ENCODE measurements around the gene RHOC.

The RHOC gene

DNA sequence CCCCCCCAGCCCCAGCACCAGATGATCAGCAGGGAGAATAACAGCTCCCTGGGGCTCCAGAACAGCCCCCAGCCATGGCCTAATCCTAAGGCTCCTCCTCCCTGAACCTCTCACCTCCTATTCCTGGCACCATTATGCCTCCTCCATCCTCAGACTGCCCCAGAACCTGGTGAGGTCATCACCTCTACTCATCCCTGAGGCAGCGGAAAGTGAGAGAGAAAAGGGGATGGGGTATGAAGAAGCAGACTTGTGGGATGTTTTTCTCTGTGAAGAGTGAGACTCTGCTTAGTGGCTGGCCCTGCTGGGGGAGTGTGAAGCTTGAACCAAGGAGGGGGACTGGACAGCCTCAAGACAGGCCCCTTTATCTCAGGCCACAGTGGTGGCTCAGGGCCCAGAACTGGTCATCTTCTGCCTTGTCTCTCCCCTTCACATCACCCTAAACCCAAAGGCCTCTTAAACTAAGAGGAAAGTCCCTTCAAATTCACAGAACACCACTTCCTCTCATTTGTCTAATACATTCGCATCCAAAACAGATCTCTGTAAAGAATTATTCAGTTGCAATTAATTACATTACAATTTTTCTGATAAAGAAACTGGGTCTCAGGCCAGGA is 10.4 kb upstream of the RHOC start:
- no peak for DNase-seq (ENCODE audit: low read depth in 2 of 2)

DNA sequence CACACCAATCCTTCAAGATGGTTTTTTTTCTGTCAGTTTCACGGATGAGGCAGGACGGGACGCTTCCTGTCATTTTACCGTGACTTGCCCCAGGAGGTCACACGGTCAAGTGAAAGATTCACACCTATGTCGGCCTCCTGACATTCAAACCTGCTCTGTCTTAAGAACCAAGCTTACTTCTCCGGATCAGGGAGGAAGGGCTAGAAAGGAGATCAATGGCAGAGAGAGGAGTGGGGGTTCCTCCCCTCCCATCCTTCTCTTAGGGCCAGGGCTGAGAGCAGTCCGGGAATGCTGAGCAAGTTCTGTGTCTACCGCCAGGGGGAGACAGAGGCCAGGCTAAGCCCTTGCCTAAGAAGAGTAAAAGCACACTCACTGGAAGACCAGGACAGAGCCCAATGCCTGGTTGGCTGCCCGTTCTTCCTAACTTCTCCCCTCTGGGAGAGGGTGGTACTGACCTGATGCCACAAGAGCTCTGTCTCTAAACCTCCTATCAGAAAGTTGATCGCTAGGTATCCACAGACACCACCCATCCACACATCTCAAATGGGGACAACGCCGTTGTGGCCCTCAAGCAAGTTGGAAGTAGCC is 9.3 kb upstream of the RHOC start:
- peak; percentile 57 to 61 for DNase-seq (ENCODE audit: low read depth in 2 of 2)

DNA sequence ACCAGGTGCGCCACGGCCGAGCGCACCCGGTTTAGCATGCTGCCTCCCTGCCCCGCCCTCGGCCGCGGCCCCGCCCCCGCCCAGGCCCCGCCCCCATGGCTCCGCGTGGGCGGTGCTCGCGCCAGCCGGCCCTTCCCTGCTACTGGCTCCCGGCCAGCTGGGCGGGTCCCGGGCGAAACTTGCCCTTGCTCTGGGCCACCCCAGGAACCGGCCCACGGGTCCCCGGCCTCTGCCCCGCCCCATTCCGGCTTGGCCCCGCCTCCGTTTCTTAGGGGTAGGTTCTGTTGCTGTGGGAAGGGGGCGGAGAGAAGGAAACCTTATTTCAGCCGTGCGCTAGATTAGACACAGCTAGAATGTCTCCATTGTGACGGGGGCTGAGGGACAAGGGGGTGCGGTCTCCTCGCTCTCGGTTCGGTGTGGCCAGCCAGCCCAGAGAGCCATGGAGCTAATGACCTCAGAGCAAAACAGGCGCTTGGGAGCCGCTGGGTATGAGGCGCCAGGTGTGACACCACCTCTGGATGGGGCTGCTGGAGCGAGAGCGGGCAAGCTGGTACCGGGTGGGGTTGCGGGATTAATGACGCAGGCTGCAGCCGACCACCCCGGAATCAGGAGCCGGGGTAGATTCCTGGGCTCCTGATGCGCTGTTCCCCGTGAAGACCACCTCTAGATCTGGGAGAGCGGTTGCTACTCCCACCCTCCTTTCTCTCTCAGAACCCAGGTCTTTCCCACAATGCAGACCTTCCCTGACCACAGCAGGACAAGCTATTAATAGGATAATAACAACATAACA is 8.5 kb upstream of the RHOC start, which contains the start of gene PPM1J:
TSS of gene PPM1J (minus strand) at position 69 of the 790 bp plus-strand sequence. CDS start at position 38, 31 bp downstream.
- DNase-seq (ENCODE audit: low read depth in 2 of 2), result peak; percentile 93 to 95

DNA sequence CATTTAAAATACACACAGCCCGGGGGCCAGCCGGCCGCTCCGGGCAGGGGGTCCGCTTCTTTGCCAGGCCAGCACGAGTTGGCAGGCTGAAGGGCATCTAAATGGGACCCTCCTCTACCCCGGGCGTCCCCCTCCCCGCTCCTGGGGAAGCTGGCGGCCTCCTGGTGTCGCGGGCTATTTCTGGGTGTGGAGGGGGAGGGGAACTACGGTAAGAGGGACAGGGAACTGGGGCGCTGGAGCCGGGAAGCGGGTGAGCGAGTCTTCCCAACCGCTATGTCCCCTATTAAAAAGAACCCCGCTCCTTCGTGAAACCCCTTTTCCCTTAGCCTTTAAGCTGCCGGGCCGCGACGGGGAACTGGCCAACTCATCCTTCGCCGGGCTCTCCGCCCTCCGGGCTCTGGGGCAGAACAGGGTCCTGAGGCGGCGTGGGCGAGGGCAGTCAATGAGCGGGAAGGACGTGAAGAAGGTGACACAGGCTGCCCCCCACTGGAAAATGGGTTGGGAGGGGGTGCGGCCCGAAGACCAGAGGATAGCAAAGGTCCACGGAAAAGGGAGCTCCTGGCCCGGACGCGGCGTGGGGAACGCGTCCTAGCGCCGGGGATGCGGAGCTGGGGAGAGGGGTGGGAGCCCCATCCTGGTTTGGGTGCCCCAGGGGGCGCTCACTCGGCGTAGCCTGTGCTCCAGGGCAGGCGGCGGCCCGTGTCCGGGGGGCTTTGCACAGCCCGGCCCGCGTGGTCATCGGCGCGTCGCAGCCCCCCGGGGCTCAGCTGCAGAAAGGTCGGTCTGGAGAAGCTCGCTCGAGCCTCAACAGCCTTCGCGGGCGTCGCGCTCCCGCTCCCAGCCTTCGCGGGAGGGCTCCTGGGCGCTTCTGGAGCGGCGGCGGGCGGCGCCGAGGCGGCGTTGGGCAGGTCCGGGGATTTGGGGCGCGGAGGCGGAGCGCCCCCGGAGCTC is 7.7 kb upstream of the RHOC start:
- no peak for DNase-seq (ENCODE audit: low read depth in 2 of 2)

DNA sequence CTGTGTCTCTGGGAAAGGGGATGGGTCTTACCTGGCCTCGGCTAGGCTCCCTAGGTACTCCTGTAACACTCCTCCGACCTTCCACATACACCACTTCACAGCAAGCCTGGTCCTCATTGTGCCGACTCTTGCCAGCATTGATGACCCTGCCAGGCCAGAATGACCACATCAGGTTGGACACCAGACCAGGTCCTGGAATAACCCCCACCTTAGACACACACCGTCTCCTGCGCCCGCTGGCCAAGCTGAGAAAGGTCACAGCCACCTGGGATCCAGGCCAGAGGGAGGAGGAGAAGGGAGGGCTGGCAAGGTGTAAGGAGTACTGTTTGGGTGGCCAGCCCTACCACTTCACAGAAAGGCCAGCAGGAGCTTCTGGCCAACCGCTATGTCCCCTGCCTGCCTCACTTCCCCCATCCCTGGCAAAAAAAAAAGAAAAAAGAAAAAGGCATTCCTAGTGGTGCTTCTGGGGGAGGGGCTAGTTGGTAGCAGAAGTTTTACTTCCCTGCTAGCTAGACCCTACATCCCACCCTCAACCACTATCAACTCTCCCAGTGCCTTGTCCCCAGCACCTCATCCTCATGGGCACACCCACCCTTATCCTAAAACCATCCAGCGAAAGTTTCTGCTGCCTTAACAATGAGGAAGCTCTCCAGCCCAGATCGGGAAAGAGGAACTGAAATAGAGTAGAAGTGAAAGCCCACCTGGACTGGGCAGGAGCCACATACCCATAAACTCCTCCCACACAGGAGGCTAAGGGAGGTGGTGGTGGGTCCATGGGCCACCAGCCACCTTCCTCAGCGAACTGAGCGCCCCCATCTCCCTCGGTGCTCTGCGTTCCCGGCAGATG is 6.8 kb upstream of the RHOC start:
- DNase-seq (ENCODE audit: low read depth in 2 of 2), result no peak

DNA sequence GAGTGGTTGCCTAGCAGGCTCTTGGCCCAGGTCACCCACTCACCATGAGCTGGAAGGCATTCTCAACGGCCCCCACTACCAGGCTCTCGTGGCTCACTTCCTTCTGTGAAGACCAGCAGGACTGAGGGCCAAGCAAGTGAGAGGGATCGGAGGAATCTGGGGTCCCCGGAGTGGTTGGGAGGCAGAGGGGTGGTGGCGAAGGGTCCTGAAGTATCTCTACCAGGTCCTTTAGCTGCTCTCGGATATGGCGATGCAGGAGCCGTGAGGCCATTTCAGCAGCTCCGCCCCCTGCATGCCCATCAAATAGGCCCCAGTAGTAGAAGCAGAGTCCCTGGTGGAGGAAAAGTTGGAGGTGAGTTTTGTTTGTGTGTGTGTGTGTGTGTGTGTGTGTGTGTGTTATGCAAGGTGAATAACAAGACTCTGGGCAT is 5.8 kb upstream of the RHOC start:
- no peak for DNase-seq (ENCODE audit: low read depth in 2 of 2)

DNA sequence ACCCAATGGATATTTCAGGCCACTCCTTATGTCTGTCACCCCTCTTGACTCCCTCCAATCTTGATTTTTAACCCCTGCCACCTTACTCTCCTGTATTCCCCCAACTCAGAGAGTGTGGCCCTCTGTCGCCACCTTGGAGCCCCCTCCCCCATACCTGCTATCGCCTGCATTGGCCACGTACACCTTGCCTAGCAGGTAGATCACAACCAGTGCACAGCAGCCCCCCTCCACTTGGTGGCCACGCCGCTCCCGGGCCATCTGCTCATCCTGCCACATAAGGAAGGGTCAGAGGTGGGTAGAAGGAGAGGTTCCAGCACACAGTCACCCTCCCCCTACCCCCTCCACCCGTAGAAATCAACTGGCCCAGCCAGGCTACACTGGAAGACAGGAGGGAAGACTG is 5.3 kb upstream of the RHOC start:
- no peak for DNase-seq (ENCODE audit: low read depth in 2 of 2)

DNA sequence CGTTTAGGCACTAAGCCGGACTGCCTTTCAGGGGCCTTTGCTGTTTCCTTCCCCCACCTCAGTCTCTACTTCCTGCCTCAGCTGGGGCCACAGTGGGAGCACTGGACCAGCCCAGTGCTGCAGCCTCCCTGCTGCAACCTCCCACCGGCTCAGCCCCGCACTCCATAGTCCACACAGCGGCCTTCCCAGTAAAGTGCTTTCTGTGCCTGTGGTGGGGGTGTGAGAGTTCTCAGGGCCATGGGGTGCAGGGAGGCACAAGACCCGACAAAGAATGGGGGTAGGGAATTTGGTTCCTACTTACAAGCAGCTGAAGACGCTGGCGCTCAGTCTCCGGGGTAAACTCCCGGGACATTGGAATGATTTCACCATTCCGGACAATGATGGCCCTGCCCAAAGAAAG is 4.7 kb upstream of the RHOC start:
- no peak for DNase-seq (ENCODE audit: low read depth in 2 of 2)

DNA sequence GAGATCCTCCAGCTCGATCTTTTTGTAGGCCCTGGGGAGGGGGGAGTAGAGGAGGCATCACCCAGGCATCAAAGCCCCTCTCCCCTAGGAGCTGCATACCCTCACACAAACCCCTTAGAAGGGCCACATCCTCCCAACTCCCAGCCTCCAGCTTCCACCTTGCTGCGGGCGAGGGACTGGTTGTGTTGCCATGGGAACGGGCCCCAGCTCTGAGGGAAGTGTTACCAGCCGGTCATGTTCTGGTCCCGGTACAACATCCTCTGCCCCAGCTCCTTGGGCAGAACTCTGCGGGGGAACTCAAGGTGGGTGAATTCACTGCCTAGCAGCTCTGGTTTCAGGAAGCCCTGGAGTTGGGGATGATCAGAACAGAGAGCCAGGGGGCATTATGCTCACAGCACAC is 4.1 kb upstream of the RHOC start:
- no peak for DNase-seq (ENCODE audit: low read depth in 2 of 2)

DNA sequence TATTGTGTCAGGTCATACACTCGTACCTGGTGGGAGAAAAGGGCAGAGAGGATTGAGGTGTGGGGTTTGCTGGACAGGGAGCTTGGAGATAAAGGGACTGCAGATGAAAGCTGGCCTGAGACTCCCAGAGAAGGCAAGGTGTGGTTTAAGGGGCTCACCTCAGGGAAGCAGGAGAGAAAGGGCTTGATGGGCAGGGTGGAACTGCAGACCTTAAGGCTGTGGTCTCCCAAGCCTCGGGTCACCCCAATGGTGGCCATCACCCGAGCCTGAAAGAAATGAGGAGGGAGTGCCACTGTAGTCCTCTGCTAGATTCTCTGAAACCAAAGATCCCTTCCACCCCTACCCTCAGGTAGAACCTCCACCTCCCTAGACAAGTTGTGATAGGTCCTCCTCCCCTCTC is 3.7 kb upstream of the RHOC start:
- no peak for DNase-seq (ENCODE audit: low read depth in 2 of 2)

DNA sequence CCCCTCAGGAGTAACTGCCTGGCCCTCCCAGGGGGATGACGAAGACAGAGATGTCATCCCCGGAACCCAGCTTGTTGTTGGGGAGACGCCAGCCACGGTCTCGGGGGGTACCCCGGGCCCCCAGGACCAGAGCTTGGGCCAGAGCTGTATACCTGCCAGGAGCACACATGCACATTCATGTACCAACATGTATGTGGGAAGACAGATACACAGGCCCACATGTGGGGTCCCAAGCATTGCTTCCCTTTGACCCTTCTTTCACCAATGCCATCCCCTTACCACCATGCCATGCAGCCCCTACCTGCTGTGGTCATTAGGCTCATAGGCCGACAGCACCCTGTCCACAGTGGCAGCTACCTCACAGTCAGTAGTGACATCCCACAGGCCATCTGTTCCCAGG is 3.2 kb upstream of the RHOC start:
- no peak for DNase-seq (ENCODE audit: low read depth in 2 of 2)

DNA sequence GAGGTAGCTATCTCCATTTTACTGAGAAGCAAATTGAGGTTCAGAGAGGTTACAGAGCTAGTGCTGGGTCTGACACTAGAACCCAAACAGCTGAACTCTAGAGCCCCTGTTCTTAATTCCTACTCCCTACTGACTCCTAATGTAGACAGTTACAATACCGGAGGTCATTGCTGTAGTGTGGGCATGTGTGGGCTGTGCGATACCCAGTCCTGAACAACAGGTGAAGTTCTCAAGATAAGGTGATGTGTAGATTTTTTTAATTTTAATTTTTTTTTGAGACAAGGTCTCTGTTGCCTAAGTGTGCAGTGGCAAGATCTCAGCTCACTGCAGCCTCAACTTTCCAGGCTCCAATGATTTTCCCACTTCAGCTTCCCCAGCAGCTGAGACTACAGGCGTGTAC is 1.6 kb upstream of the RHOC start:
- DNase-seq (ENCODE audit: low read depth in 2 of 2), result no peak

DNA sequence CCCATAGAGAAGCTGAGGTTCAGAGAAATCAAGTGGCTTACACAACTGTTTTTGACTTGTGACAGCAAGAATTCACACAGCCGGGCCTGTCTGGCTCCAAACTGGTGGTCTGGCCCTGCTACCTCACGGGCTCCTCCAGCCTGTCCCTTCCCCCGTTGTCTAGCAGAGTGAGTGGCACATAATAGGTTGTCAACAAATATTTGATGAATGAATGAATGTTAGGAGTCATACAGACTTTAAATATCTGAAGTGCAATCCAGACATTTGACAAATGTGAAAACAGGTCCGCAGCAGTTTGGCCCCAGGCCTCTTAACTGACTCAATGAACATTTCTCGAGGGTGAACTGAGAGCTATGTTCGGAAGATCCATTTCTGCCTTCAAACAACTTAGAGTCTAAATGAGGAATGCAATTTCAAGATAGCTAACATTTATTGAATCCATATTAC is 1.1 kb upstream of the RHOC start:
- no peak for DNase-seq (ENCODE audit: low read depth in 2 of 2)

DNA sequence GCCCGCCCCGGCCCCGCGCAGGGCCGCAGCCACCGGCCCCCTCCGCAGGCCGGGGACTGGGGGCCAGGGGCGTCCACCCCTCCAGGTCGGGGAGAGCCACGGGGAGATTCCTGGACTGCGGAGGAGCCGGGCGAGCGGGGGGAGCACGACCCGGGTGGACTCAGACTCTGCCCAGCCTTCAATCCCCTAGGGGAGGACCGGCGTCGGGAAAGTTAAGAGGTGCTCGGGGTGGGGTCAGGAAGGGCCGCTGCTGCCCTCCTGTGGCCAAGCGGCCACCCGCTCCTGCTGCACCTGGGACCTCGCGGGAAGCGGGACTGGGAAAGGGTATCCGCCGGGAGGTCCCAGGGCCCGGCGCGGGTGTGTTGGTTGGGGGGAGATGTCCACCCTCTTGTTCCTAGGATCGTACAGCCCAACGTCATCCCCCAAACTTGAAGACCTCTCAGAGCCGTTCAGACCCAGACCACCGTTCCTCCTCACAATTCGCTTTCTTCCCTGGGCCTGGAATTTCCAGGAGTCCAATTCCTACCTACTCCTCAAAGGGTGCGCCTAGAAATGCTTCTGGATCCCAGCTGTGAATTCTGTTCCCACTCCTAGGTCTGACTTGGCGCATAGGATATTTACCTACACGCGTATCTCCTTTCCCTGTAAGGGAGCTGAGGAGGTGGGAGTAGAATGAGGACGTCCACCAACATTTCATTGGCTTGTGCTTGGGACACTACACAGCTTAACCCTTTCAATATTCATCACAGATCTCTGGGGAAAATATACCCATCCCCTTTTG is 484 bp upstream of the RHOC start:
- peak; percentile 30 to 46 for DNase-seq (ENCODE audit: low read depth in 2 of 2)

DNA sequence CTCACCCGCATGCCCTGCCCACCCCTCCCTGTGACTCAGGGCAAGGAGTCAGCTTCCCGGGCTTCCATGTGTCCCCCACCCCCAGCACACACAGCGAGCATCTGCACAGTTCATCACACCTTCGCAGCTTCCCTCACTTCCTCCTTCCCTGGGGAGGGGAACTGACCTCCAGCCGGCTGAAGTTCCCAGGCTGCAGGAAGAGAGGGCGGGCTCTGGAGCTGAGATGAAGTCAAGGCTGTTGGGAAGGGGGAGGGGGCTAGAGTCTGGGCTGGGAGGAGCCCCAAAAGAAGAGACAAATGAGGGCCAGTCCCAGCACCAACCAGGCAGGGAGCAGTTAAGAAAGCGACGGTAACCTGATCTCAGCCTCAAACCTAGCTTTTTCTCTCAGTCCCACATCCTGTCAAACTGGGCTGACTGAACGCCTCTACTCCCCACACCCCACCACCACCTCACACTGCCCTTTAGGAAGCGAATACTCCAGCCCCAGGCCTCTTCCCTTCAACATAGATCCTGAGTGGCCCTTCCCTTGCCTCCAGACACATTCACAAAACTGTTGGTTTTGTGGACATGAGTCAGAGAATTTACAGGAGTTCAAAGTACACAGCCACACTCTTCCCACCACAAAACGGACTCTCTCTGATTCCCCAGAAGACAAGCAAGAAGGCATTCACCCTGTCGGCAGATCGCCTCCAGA is 1.8 kb downstream of the RHOC start:
- no peak for DNase-seq (ENCODE audit: low read depth in 2 of 2)

DNA sequence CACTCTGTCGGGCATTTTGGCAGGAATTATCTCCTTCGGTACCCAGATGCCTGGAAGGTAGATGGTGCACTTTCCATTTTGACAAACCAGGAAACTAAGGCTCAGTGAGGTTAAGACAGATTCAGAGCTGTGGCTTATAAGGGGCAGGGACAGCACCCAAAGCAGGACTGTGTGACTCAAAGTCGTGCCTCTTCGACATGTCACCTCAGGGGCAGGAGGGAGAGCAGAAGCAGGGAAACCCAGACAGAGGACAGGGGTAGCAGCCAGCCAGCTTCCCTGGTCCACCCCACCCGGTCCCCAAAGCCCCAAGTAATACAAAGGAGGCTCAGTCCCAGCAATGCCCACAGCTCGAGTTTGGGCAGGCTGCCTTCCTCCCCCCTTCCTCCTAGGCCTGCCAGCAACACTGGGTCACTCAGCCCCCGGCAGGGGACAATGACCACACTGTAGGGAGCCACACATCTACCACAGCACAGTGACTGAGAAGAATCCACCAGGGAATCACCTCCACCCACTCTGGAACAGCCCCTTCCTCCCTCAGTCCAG is 2.5 kb downstream of the RHOC start:
- no peak for DNase-seq (ENCODE audit: low read depth in 2 of 2)

DNA sequence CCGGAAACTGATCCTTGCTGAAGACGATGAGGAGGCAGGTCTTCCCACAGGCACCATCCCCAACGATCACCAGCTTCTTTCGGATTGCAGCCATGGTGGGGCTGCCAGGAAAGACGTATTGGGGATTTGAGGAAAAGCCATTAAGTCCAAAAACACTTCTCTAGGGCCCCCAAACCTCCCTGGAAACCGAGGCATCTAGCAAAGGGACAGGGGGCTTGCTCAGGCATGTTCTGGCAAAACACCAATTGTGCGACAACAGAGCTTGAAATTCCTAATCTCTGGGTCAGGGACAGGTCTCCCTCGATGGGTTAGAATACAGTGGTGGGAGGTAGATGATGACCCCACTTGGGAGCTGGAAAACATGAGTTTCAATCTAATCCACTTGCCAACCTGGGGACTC is 3.2 kb downstream of the RHOC start:
- no peak for DNase-seq (ENCODE audit: low read depth in 2 of 2)

DNA sequence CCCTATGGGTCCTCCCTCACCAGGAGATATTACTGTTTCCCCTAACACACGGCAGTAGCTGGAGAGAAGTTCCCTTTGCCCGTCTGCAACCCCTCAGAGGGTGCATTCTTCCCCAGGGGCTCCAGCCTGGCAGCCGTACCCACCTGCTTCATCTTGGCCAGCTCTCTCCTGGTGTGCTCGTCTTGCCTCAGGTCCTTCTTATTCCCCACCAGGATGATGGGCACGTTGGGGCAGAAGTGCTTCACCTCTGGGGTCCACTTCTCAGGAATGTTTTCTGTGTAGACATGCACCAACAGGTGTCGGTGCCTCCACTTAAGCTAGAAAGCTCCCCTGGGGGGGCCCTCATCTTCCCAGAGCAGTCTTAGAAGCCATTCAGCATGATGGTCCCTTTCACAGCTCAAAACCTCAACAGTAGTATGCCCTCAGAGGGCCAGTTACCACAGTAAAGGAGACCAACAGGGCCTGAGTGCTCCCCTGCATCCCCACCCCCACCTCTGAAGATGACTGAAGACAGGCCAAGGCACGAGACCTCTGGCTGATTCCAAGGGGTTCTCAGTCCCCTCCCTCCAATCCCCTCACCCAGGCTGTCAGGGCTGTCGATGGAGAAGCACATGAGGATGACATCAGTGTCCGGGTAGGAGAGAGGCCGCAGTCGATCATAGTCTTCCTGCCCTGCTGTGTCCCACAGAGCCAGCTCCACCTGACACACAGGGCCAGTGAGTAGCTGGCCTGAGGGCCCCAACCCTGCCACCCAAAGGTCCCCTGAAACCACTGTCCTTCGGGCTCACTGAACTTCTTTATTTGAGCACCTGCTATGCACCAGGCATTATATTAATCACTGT is 4.3 kb downstream of the RHOC start:
- DNase-seq (ENCODE audit: low read depth in 2 of 2), result no peak

DNA sequence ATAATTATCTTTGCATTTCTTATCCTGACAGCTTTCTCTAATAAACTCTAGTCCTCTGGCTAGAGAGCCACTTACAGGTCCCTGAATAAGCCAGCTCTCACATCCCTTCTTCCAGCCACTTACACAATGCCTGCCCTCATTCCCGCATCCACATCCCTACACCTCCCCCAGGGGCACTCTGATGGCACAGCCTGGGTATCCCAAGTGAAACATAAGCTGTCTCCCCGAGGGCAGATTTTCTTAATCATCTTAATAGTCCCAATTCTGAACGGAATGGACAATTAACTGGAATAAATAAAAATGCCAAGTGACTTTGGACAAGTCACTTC is 4.9 kb downstream of the RHOC start:
- no peak for DNase-seq (ENCODE audit: low read depth in 2 of 2)

Measured in stimulated activated CD8-positive, alpha-beta memory T cell treated with anti-CD3 and anti-CD28 coated beads, Interleukin-2, amount 100 ng/mL, for 1 hour (primary cell).